CD4-positive, alpha-beta T cell treated with Interferon gamma for 1 hour (primary cell): Measurements from ENCODE around the gene RAP1A.

ENCODE experiments used
- DNase-seq: peaks from one replicate; pipeline ENCODE4 v3.0.0-alpha.2; 2020

The RAP1A gene

GRCh38 chr1:111720977-111721786 is 101.6 kb downstream of the RAP1A start:
- DNase-seq = no peak

- peak; percentile 38 for DNase-seq
Measured at GRCh38 chr1:111723091-111723806, 103.7 kb downstream of the RAP1A start.

- no peak for DNase-seq
Measured at GRCh38 chr1:111723871-111724270, 104.3 kb downstream of the RAP1A start.

- DNase-seq = no peak
Measured at GRCh38 chr1:111725192-111725591, 105.6 kb downstream of the RAP1A start.

- no peak for DNase-seq
Measured at GRCh38 chr1:111727056-111727455, 107.5 kb downstream of the RAP1A start.

- DNase-seq = no peak
Measured at GRCh38 chr1:111729271-111729921, 109.8 kb downstream of the RAP1A start.

GRCh38 chr1:111729946-111730681 is 110.5 kb downstream of the RAP1A start:
- DNase-seq = no peak

- DNase-seq = no peak
Measured at GRCh38 chr1:111730706-111731105, 111.1 kb downstream of the RAP1A start.

- DNase-seq = no peak
Measured at GRCh38 chr1:111731956-111732355, 112.4 kb downstream of the RAP1A start.

- DNase-seq = no peak
Measured at GRCh38 chr1:111732718-111733117, 113.1 kb downstream of the RAP1A start.

GRCh38 chr1:111733183-111733991 is 113.8 kb downstream of the RAP1A start:
- peak; percentile 75 for DNase-seq

- DNase-seq = no peak
Measured at GRCh38 chr1:111733992-111734341, 114.4 kb downstream of the RAP1A start.

GRCh38 chr1:111734426-111734825 is 114.8 kb downstream of the RAP1A start:
- no peak for DNase-seq

- no peak for DNase-seq
Measured at GRCh38 chr1:111734856-111735255, 115.3 kb downstream of the RAP1A start.

- no peak for DNase-seq
Measured at GRCh38 chr1:111735321-111735720, 115.7 kb downstream of the RAP1A start.

GRCh38 chr1:111735858-111736544 is 116.4 kb downstream of the RAP1A start:
- no peak for DNase-seq

GRCh38 chr1:111736548-111737215 is 117.1 kb downstream of the RAP1A start:
- DNase-seq = no peak

GRCh38 chr1:111737216-111738132 is 117.9 kb downstream of the RAP1A start:
- DNase-seq = no peak

- no peak for DNase-seq
Measured at GRCh38 chr1:111738133-111738435, 118.5 kb downstream of the RAP1A start.
